Neural cell (in vitro differentiated cells): ENCODE results near the gene GYPE. TPM values are rescaled to one million over a fixed set of nuclear protein-coding genes. Genes with fewer than 3 reads are reported as not detected.
"Not testable (repeated sequence)": the region's sequence is repeated elsewhere in the genome, so short reads cannot be mapped to it uniquely, and the experiment has no call there.

Experiments
- H2AFZ ChIP-seq: fragments of 200-600, 300-800 bp; sonication (generic), shearing (Covaris generic); 2 replicates; pipeline ENCODE4 v1.6.0; 2014; ENCODE audit warnings: low read depth, mild to moderate bottlenecking, antibody characterized with exemption, low read length, moderate library complexity
- H3F3A ChIP-seq: fragments of 200-600 bp; shearing (Covaris generic); 2 replicates; pipeline ENCODE4 v1.6.1; 2016; ENCODE audit warnings: mild to moderate bottlenecking, moderate library complexity, mixed read lengths, antibody characterized with exemption, low read length; ENCODE audit not compliant: insufficient read depth, poor library complexity, severe bottlenecking
- H3K27ac ChIP-seq: fragments of 200-600, 300-800 bp; sonication (generic), shearing (Covaris generic); 2 replicates; pipeline ENCODE4 v1.5.1; 2014; ENCODE audit warnings: mild to moderate bottlenecking, low read length, moderate library complexity
- H3K27me3 ChIP-seq: fragments of 300-800, 200-600 bp; sonication (generic), shearing (Covaris generic); 2 replicates; pipeline ENCODE4 v1.6.0; 2014; ENCODE audit warnings: mild to moderate bottlenecking, low read depth, low read length, moderate library complexity; ENCODE audit not compliant: insufficient read depth
- H3K36me3 ChIP-seq: fragments of 300-800, 200-600 bp; sonication (generic), shearing (Covaris generic); 2 replicates; pipeline ENCODE4 v1.5.1; 2014; ENCODE audit warnings: mild to moderate bottlenecking, antibody characterized with exemption, low read length, moderate library complexity; ENCODE audit not compliant: insufficient read depth
- H3K4me2 ChIP-seq: fragments of 300-800, 200-600 bp; sonication (generic), shearing (Covaris generic); 2 replicates; pipeline ENCODE4 v1.6.0; 2014; ENCODE audit warnings: mild to moderate bottlenecking, low read length
- H3K4me3 ChIP-seq: fragments of 300-800, 200-600 bp; sonication (generic), shearing (Covaris generic); 2 replicates; pipeline ENCODE4 v1.5.1; 2014; ENCODE audit warnings: mild to moderate bottlenecking, low read length, moderate library complexity
- H3K79me2 ChIP-seq: fragments of 200-600 bp; shearing (Covaris generic); replicated peaks from 2 replicates; pipeline ENCODE4 v1.6.0; 2014; ENCODE audit warnings: mild to moderate bottlenecking, low read length, moderate library complexity; ENCODE audit not compliant: insufficient read depth
- H3K9ac ChIP-seq: fragments of 300-800, 200-600 bp; sonication (generic), shearing (Covaris generic); 2 replicates; pipeline ENCODE4 v1.6.1; 2016; ENCODE audit warnings: mild to moderate bottlenecking, low read length, mixed read lengths
- H3K9me2 ChIP-seq: fragments of 200-600 bp; shearing (Covaris generic); 2 replicates; pipeline ENCODE4 v1.6.1; 2016; ENCODE audit warnings: mild to moderate bottlenecking, low read length, mixed read lengths; ENCODE audit not compliant: insufficient read depth
- H3K9me3 ChIP-seq: fragments of 200-600, 300-800 bp; sonication (generic), shearing (Covaris generic); 2 replicates; pipeline ENCODE4 v1.6.1; 2016; ENCODE audit warnings: mild to moderate bottlenecking, mixed run types, low read length, moderate library complexity, mixed read lengths
- H4K20me1 ChIP-seq: fragments of 200-600 bp; shearing (Covaris generic); 2 replicates; pipeline ENCODE4 v1.6.1; 2016; ENCODE audit warnings: mild to moderate bottlenecking, mixed run types; ENCODE audit not compliant: insufficient read depth
- RAD21 ChIP-seq: fragments of 450-650 bp; conservative IDR thresholded peaks from 2 replicates; pipeline ENCODE4 v1.6.1; 2014; ENCODE audit warnings: antibody characterized with exemption, mild to moderate bottlenecking, moderate library complexity
- polyA plus RNA-seq: library from polyadenylated mRNA; depleted of rRNA; stranded (reverse); fragments of >200 nt; gene quantifications from 2 replicates; pipeline ENCODE4 v1.2.3, GENCODE V29; 2014
- TF ChIP-seq, protein P1 (sequence below): IDR thresholded peaks from 2 replicates; pipeline ENCODE4 v1.6.1; 2012; ENCODE audit warnings: borderline replicate concordance

The GYPE gene
- polyA plus RNA-seq, 1 donor from 2014 or later = not detected

DNA sequence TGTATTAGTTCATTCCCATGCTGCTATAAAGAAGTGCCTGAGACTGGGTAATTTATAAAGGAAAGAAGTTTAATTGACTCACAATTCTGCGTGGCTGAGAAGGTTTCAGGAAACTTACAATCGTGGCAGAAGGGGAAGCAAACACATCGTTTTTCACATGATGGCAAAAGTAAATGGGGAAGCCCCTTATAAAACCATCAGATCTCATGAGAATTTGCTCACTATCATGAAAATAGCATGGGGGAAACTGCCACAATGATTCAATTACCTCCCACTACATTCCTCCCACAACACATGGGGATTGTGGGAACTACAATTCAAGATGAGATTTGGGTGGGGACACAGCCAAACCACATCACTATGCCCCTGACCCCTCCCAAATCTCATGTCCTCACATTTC lies 35.4 kb downstream of the GYPE start:
- H3K9me3 ChIP-seq, H3K4me3 ChIP-seq, H3K27me3 ChIP-seq, H3K9me2 ChIP-seq, H3K79me2 ChIP-seq, H3K27ac ChIP-seq, H4K20me1 ChIP-seq, H2AFZ ChIP-seq, H3K9ac ChIP-seq, H3K36me3 ChIP-seq, H3F3A ChIP-seq, H3K4me2 ChIP-seq: not testable (repeated sequence)

DNA sequence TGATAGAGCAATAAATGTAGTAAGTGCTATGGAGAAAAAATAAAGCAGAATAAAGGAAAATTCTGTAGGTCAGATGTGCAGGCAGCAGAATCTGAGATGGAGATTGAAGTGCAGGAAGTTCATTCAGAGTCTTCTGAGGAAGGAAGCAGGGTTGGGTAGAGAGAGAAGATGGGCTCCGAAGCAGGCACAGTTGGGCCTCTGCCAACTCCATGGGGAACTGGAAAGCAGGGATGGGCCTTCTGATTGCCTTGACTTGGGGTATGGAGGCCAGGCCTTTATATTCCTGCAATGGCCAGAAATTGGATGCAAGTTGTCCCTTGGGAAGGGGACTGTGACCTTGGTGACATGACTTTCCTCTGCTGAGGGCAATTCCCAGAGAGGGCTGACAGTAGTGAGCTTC lies 42.6 kb downstream of the GYPE start:
- H3K27me3 ChIP-seq, H3K4me2 ChIP-seq, H3F3A ChIP-seq, H3K9ac ChIP-seq, H3K9me2 ChIP-seq, H2AFZ ChIP-seq, H3K9me3 ChIP-seq, H3K36me3 ChIP-seq, H3K79me2 ChIP-seq, H3K4me3 ChIP-seq, H3K27ac ChIP-seq, H4K20me1 ChIP-seq: not testable (repeated sequence)

DNA sequence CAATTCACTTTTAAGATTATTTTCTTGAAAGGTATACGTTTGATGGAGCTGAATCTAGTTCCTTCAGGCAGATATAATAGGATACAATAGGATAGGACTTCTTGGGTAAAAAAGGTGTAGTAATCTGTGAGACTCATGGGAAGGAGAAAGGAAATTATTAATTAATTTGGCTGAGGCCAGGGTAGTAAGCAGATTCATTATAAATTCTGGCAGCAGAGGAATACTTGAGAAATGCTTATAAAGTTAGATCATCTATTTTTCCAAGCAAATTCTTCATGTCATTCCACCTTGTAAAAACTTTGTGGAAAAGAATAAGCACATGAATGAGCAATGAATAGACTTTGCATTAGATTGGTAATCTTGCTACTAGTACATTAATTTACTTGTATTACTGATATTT lies 46.9 kb downstream of the GYPE start:
- no peaks in the 10 kb centered on the region for H3K79me2 ChIP-seq
- no peak overlapping the region for H3K27ac ChIP-seq
- no peak overlapping the region for H3K9ac ChIP-seq
- no peaks in the 10 kb centered on the region for H3K27me3 ChIP-seq
- no peaks in the 10 kb centered on the region for H3K9me2 ChIP-seq
- H3K36me3 ChIP-seq = no peaks in the 10 kb centered on the region
- no peaks in the 10 kb centered on the region for H3F3A ChIP-seq
- H2AFZ ChIP-seq = no peak overlapping the region
- H3K4me2 ChIP-seq = no peak overlapping the region
- no peak overlapping the region for H3K4me3 ChIP-seq
- TF ChIP-seq, protein P1, sequence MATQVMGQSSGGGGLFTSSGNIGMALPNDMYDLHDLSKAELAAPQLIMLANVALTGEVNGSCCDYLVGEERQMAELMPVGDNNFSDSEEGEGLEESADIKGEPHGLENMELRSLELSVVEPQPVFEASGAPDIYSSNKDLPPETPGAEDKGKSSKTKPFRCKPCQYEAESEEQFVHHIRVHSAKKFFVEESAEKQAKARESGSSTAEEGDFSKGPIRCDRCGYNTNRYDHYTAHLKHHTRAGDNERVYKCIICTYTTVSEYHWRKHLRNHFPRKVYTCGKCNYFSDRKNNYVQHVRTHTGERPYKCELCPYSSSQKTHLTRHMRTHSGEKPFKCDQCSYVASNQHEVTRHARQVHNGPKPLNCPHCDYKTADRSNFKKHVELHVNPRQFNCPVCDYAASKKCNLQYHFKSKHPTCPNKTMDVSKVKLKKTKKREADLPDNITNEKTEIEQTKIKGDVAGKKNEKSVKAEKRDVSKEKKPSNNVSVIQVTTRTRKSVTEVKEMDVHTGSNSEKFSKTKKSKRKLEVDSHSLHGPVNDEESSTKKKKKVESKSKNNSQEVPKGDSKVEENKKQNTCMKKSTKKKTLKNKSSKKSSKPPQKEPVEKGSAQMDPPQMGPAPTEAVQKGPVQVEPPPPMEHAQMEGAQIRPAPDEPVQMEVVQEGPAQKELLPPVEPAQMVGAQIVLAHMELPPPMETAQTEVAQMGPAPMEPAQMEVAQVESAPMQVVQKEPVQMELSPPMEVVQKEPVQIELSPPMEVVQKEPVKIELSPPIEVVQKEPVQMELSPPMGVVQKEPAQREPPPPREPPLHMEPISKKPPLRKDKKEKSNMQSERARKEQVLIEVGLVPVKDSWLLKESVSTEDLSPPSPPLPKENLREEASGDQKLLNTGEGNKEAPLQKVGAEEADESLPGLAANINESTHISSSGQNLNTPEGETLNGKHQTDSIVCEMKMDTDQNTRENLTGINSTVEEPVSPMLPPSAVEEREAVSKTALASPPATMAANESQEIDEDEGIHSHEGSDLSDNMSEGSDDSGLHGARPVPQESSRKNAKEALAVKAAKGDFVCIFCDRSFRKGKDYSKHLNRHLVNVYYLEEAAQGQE = no peak
- no peak for TF ChIP-seq RAD21
- no peaks in the 10 kb centered on the region for H4K20me1 ChIP-seq
- H3K9me3 ChIP-seq = no peaks in the 10 kb centered on the region

DNA sequence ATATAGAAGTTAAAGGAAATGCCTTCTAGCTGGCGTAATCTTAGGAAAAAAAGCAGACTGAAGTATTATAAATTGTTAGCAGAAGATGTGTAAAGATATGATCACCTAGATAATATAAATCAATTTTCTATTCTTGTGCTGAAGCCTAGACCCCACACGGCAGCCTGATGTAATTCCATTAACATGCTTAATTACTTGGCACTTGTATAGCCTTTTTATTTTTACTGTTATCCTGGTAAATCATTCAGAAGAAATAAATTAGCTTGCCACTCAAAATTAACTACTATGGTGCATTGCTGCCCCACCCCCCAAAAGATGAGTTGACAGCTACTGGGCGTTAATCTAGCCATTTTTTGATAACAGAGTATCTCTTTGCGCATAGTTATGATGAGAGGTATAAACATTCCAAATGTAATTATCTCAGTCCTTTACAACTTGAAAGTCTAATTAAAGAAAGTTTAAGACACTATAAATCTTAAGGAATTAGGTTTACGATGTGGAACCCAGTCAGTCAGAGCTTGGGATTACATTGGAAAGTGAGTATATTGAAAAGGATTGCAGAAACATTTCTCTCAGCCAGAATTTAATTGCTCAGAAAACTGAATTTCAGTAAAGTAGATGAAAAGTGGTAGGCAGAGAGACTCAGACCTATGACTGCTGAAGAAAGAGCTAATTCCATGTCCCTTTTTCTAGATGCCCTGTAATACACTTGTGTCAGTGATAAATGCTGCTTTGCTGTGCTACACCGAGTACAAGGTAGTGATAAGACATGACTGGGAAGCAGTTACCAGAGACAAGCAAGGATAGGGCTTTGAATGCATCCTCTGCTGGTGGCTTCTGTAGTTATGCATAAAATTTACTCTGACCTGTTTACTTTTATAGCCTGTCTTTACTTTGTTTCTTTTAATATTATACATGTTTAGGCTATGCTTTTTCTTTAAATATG lies 47.7 kb downstream of the GYPE start:
- not testable (repeated sequence) for H3K9me3 ChIP-seq, H4K20me1 ChIP-seq, H3K9ac ChIP-seq, H2AFZ ChIP-seq, H3K27me3 ChIP-seq, H3K79me2 ChIP-seq, H3K4me3 ChIP-seq, H3K36me3 ChIP-seq, H3F3A ChIP-seq, H3K9me2 ChIP-seq, H3K4me2 ChIP-seq, H3K27ac ChIP-seq

DNA sequence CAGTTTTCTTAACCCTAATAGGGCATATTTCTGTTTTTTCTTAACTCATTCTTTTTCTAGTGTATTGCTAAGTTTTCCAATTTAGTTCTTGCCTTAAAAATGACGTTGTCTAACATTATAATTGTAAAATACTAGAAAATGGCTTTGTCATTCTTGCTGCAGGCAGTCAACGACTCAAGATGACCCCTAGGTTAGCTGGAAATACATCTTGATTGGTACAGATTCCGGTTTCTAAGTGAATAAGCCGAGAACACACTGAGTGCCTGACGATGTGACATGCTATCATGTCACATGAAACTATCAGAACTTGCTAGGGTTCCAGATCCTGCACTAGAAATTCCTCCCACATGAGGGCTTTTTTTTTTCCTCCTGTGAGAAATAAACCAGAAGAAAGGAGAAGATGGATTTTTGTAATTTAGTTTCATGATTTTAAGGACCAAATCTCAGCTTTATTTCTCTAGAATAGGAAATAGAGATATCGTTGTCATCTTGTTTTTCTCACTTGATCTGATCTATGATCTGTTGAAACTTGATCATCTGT lies 49.3 kb downstream of the GYPE start:
- not testable (repeated sequence) for H3K9me3 ChIP-seq, H3K4me2 ChIP-seq, H3K27me3 ChIP-seq, H3K79me2 ChIP-seq, H3K9ac ChIP-seq, H4K20me1 ChIP-seq, H3K4me3 ChIP-seq, H3F3A ChIP-seq, H3K36me3 ChIP-seq, H2AFZ ChIP-seq, H3K9me2 ChIP-seq, H3K27ac ChIP-seq

DNA sequence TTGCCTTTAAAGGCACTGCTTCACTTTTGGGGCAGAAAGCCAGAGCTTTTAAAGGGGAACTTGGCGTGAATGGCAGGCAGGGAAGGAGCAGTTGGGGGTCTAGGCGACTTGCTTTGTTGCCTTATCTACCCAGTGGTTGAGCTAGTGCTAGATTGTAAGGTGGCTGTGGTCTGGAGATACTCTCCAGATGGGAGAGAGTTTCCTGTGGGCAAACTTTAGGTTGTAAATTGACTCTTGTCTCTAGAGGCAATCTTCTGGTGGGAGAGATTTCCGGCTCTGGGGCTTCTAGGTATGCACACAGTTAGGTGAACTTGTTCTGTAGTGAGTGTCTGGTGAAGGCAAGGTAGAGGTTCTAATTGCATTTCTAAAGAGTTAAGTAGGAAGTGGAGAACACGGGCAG lies 50.7 kb downstream of the GYPE start:
- H3K4me3 ChIP-seq, H4K20me1 ChIP-seq, H3K27ac ChIP-seq, H3K9me3 ChIP-seq, H3F3A ChIP-seq, H2AFZ ChIP-seq, H3K36me3 ChIP-seq, H3K4me2 ChIP-seq, H3K9ac ChIP-seq, H3K27me3 ChIP-seq, H3K79me2 ChIP-seq, H3K9me2 ChIP-seq: not testable (repeated sequence)
